CD4-positive, alpha-beta T cell (primary cell): ENCODE data around the gene XNDC1N. TPM values are rescaled to one million over a fixed set of nuclear protein-coding genes. Genes with fewer than 3 reads are reported as not detected.

Experiments used
- ATAC-seq: fragments of 200-7000 bp; cut with Tn5 transposase; one replicate; pipeline ENCODE4 v1.10.0; 2022; ENCODE audit warnings: mild to moderate bottlenecking; ENCODE audit not compliant: poor library complexity
- CTCF ChIA-PET: fragments of 350-600 bp; sonication (Branson Sonifier 250); formaldehyde crosslinking; loops from one replicate; lab custom pipeline; 2021; ENCODE audit warnings: antibody characterized with exemption, inconsistent platforms; lab: Charles Lee
- POLR2A ChIA-PET: fragments of 350-600 bp; sonication (Branson Sonifier 250); formaldehyde crosslinking; loops from one replicate; lab custom pipeline; 2021; ENCODE audit warnings: antibody characterized with exemption, inconsistent platforms; lab: Charles Lee
- DNase-seq, 14 experiments: peaks; one replicate each; pipeline ENCODE4 v3.0.0-alpha.2; 2013 to 2020; ENCODE audit warnings: mixed read lengths in 2 of 14
- H3K27ac ChIP-seq, 2 donors: one replicate each; pipeline versions ENCODE4 v1.5.1 to v1.7.0; 2013; ENCODE audit warnings: low read length in 2 of 2, low read depth in 1 of 2, mild to moderate bottlenecking in 1 of 2
- H3K27me3 ChIP-seq, 2 experiments: 1 replicate in 1 of 2; 2 replicates in 1 of 2; pipeline versions ENCODE4 v1.6.1 to v1.7.0; 2013; ENCODE audit warnings: low read length in 2 of 2, control low read depth in 1 of 2, mild to moderate bottlenecking in 1 of 2, moderate library complexity in 1 of 2; ENCODE audit not compliant: insufficient read depth in 2 of 2, control insufficient read depth in 1 of 2
- H3K36me3 ChIP-seq: one replicate; pipeline ENCODE4 v1.6.1; 2013; ENCODE audit warnings: low read length, control low read depth; ENCODE audit not compliant: insufficient read depth
- H3K4me1 ChIP-seq: one replicate; pipeline ENCODE4 v1.6.1; 2013; ENCODE audit warnings: low read length, control low read depth; ENCODE audit not compliant: insufficient read depth
- H3K4me3 ChIP-seq: one replicate; pipeline ENCODE4 v1.5.1; 2013; ENCODE audit warnings: mild to moderate bottlenecking, low read length, moderate library complexity
- H3K9me3 ChIP-seq, 2 experiments: 1 replicate in 1 of 2; 2 replicates in 1 of 2; pipeline versions ENCODE4 v1.6.1 to v1.7.0; 2013; ENCODE audit warnings: low read length in 2 of 2, mild to moderate bottlenecking in 2 of 2, control low read depth in 1 of 2, moderate library complexity in 1 of 2; ENCODE audit not compliant: control insufficient read depth in 1 of 2, insufficient read depth in 1 of 2
- H3K27ac Mint-ChIP-seq: one replicate; pipeline ENCODE4 v1.8.0; 2020; ENCODE audit warnings: mixed read lengths
- H3K27me3 Mint-ChIP-seq: one replicate; pipeline ENCODE4 v1.8.0; 2021; ENCODE audit warnings: mixed read lengths
- H3K36me3 Mint-ChIP-seq: one replicate; pipeline ENCODE4 v1.8.0; 2021; ENCODE audit warnings: low read depth, mixed read lengths
- H3K4me1 Mint-ChIP-seq: one replicate; pipeline ENCODE4 v1.8.0; 2021; ENCODE audit warnings: low read depth, mixed read lengths
- H3K4me3 Mint-ChIP-seq: one replicate; pipeline ENCODE4 v1.8.0; 2020; ENCODE audit warnings: mild to moderate bottlenecking, mixed read lengths
- H3K9me3 Mint-ChIP-seq: one replicate; pipeline ENCODE4 v1.8.0; 2020; ENCODE audit warnings: mixed read lengths
- CTCF ChIP-seq: fragments of 200-600 bp; IDR thresholded peaks from one replicate; pipeline ENCODE4 v1.8.0; 2022; ENCODE audit warnings: antibody characterized with exemption, mild to moderate bottlenecking
- intact Hi-C, 2 experiments: fragments of 100-400 bp; cut with DNase I in 1 of 2; cut with micrococcal nuclease in 1 of 2; formaldehyde crosslinking; loops; one replicate each; pipeline versions ENCODE4 v1.15.1 to v1.9.0; 2023 to 2025; cut with DNase I, micrococcal nuclease
- total RNA-seq, 174 experiments: library from RNA in 2 of 174; stranded (reverse) in 2 of 174; gene quantifications; one replicate each; pipeline ENCODE4 v1.2.3 and lab custom pipeline; 2021 to 2026

Gene XNDC1N
- total RNA-seq, 2 experiments from 2014 or later = 14.9 to 15.7 TPM

DNA sequence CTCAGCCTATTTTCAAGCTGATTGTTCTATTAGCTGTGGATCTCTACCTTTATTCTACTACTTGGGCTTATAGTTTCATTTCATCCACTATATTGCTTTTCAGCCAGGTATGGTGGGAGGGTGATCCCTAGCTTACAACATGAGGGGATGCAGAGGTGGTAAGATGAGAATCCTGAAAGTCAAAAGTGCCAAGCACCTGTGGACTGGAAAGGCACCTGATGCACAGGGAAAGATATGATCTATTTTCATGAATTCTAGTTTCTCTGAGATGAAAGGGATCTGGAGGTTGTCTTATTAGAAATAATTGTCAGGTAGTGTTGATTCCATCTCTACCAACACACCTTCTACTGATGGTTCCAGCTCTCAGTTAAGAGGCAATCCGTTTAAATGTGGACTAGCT lies 48.7 kb upstream of the XNDC1N start:
- no peak overlapping the region for H3K4me3 ChIP-seq
- H3K27ac ChIP-seq = no peak overlapping the region
- no peaks in the 10 kb centered on the region for H3K27me3 Mint-ChIP-seq
- no peak for DNase-seq
- H3K27me3 ChIP-seq = no peaks in the 10 kb centered on the region
- ChIA-PET CTCF (interaction anchor here (1.0 to 2.2 kb wide), 6 partner anchors 10 to 167 kb away, joined by 3 to 7 read pairs (median 4); partner anchors contain the start of gene XNDC1N), POLR2A (no interaction called here)
- no peak overlapping the region for H3K4me3 Mint-ChIP-seq
- H3K9me3 ChIP-seq = no peaks in the 10 kb centered on the region
- no peak overlapping the region for H3K27ac Mint-ChIP-seq
- H3K36me3 Mint-ChIP-seq = peaks cover 36% of the 10 kb centered on the region
- no peaks in the 10 kb centered on the region for H3K4me1 ChIP-seq
- peaks cover 9% of the 10 kb centered on the region for H3K36me3 ChIP-seq
- no peak for TF ChIP-seq CTCF
- no peak for ATAC-seq
- no peaks in the 10 kb centered on the region for H3K4me1 Mint-ChIP-seq
- no peaks in the 10 kb centered on the region for H3K9me3 Mint-ChIP-seq
- intact Hi-C loops = loop anchor here (1.0 to 5.0 kb wide), 4 partner anchors 114 to 455 kb away; partner anchors contain the start of gene CLPB (in 2 of the 2)

DNA sequence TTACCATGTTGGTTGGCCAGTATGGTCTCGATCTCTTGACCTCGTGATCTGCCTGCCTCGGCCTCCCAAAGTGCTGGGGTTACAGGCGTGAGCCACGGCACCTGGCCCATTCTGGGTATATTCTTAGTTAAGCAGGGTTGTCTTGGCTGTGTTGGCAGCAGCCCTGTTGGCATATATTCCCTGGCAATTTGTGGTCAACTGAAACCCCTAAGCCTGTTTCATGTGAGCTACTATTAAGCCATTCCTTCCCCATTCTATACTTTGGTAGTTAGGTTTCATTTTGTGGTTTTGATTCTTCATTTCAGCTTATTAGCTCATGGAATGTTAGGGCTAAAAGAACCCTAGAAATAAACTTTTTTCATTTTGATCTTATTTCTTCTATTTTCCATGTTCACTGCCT lies 48.2 kb upstream of the XNDC1N start:
- DNase-seq (no peak), ATAC-seq (no peak)
- H3K4me3 ChIP-seq = no peak overlapping the region
- Mint-ChIP-seq H3K27ac (no peak overlapping the region), H3K4me3 (no peak overlapping the region), H3K9me3 (no peaks in the 10 kb centered on the region), H3K27me3 (no peaks in the 10 kb centered on the region), H3K4me1 (no peaks in the 10 kb centered on the region), H3K36me3 (peaks cover 37% of the 10 kb centered on the region)
- no peaks in the 10 kb centered on the region for H3K27me3 ChIP-seq
- H3K4me1 ChIP-seq = no peaks in the 10 kb centered on the region
- no peak overlapping the region for H3K27ac ChIP-seq
- no peak for TF ChIP-seq CTCF
- intact Hi-C loops = loop anchor here (2.0 to 5.0 kb wide), 2 partner anchors 116 to 456 kb away; partner anchors contain the start of gene CLPB (in 2 of the 2)
- ChIA-PET POLR2A (no interaction called here), CTCF (interaction anchor here (0.7 to 2.2 kb wide), 4 partner anchors 10 to 168 kb away, joined by 3 to 7 read pairs (median 4); partner anchors contain the start of gene XNDC1N)
- H3K36me3 ChIP-seq = peaks cover 9% of the 10 kb centered on the region
- no peaks in the 10 kb centered on the region for H3K9me3 ChIP-seq

DNA sequence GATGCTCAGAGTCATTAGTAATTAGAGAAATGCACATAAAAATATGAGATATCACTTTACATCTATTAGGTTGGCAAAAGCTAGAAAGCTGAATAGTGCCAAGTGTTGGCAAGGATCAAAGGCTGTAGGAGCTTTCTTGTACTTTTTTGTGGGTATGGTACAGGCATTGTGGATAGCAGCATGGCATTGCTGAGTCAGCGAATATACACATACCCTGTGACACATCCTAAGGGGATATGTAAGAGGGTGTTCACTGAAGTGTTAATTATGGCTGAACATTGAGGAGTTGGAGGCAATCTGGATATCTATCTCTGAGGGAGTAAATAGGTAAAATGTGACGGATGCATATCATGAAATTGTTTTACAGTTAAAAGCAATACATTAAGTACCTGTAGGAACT lies 43.3 kb upstream of the XNDC1N start:
- Histone ChIP-seq H3K4me1 (no peaks in the 10 kb centered on the region), H3K27ac (no peak overlapping the region), H3K4me3 (no peak overlapping the region), H3K36me3 (peaks cover 25% of the 10 kb centered on the region), H3K9me3 (no peaks in the 10 kb centered on the region), H3K27me3 (no peaks in the 10 kb centered on the region)
- peaks cover 43% of the 10 kb centered on the region for H3K36me3 Mint-ChIP-seq
- H3K27me3 Mint-ChIP-seq = no peaks in the 10 kb centered on the region
- no peaks in the 10 kb centered on the region for H3K9me3 Mint-ChIP-seq
- no peak overlapping the region for H3K4me3 Mint-ChIP-seq
- TF ChIP-seq CTCF = no peak
- no peak for DNase-seq
- no peak overlapping the region for H3K27ac Mint-ChIP-seq
- POLR2A ChIA-PET = no interaction called here
- intact Hi-C loops = no loop called here
- H3K4me1 Mint-ChIP-seq = no peaks in the 10 kb centered on the region
- CTCF ChIA-PET = no interaction called here
- ATAC-seq = no peak
